HepG2 (cell line): ENCODE measurements around the gene OPN3. TPM values are rescaled to one million over a fixed set of nuclear protein-coding genes. Genes with fewer than 3 reads are reported as not detected.

ENCODE experiments used
- ARID5B ChIP-seq: IDR thresholded peaks from 2 replicates; pipeline ENCODE4 v1.4.0; 2020; ENCODE audit warnings: mild to moderate bottlenecking, missing genetic modification reagents
- ELF4 ChIP-seq: sonication (generic); formaldehyde crosslinking; IDR thresholded peaks from 2 replicates; pipeline ENCODE4 v1.5.0; 2020; ENCODE audit warnings: missing genetic modification reagents, mild to moderate bottlenecking, moderate library complexity, borderline replicate concordance
- KLF6 ChIP-seq: IDR thresholded peaks from 2 replicates; pipeline ENCODE4 v1.8.0; 2016; ENCODE audit warnings: missing biosample characterization, missing genetic modification reagents
- MEIS1 ChIP-seq: sonication (generic); formaldehyde crosslinking; IDR thresholded peaks from 2 replicates; pipeline ENCODE4 v1.9.0; 2021; ENCODE audit warnings: mild to moderate bottlenecking, missing genetic modification reagents, moderate library complexity, borderline replicate concordance
- POLR2A ChIP-seq, 2 experiments: IDR thresholded peaks; 2 replicates each; pipeline ENCODE4 v1.6.1; 2011; ENCODE audit warnings: low read depth in 2 of 2, low read length in 2 of 2, mild to moderate bottlenecking in 1 of 2, moderate library complexity in 1 of 2; ENCODE audit not compliant: insufficient read depth in 1 of 2
- POLR2AphosphoS2 ChIP-seq: IDR thresholded peaks from 2 replicates; pipeline ENCODE4 v1.6.1; 2011; ENCODE audit warnings: low read depth, low read length, improper control_type of control experiment
- TEAD3 ChIP-seq: optimal IDR thresholded peaks from 2 replicates; pipeline ENCODE3; 2016; ENCODE audit warnings: borderline replicate concordance
- ZC3H13 ChIP-seq: sonication (generic); formaldehyde crosslinking; IDR thresholded peaks from 2 replicates; pipeline ENCODE4 v1.8.1; 2023; ENCODE audit warnings: mild to moderate bottlenecking, missing genetic modification reagents, moderate library complexity
- ZNF232 ChIP-seq: sonication (generic); formaldehyde crosslinking; IDR thresholded peaks from 2 replicates; pipeline ENCODE4 v1.4.0; 2020; ENCODE audit warnings: missing genetic modification reagents, borderline replicate concordance
- ZNF598 ChIP-seq: sonication (generic); formaldehyde crosslinking; IDR thresholded peaks from 2 replicates; pipeline ENCODE4 v1.5.1; 2020; ENCODE audit warnings: mild to moderate bottlenecking, missing genetic modification reagents, borderline replicate concordance
- ZNF710 ChIP-seq: sonication (generic); formaldehyde crosslinking; IDR thresholded peaks from 2 replicates; pipeline ENCODE4 v1.5.0; 2020; ENCODE audit warnings: mild to moderate bottlenecking, missing genetic modification reagents, borderline replicate concordance
- polyA plus RNA-seq, 8 experiments: library from polyadenylated mRNA; depleted of rRNA in 3 of 8; stranded (reverse) in 7 of 8; unstranded in 1 of 8; fragments of >200 nt; fragmentation: Illumina TruSeq in 4 of 8; extraction: Trizol in 4 of 8; gene quantifications; 2 replicates each; pipeline versions ENCODE4 v1.2.1 to v1.2.3, GENCODE V29; 2011 to 2016; ENCODE audit warnings: low read depth in 4 of 8, missing spikeins in 1 of 8, mixed read lengths in 1 of 8; ENCODE audit not compliant: insufficient read depth in 1 of 8
- total RNA-seq, 5 experiments: library from RNA; depleted of rRNA; stranded (reverse); fragments of >200 nt; fragmentation: Illumina TruSeq; extraction: Trizol; gene quantifications; 2 replicates each; pipeline ENCODE4 v1.2.3, GENCODE V29; 2016; ENCODE audit warnings: low read depth in 1 of 5
- TF ChIP-seq, protein P1 (sequence below), 2 experiments: sonication (generic) in 1 of 2; formaldehyde crosslinking in 1 of 2; IDR thresholded peaks; 2 replicates each; pipeline versions ENCODE4 v1.6.1 to v1.9.0; 2014 to 2022; ENCODE audit warnings: antibody characterized with exemption in 1 of 2, borderline replicate concordance in 1 of 2, inconsistent platforms in 1 of 2, low read depth in 1 of 2, missing genetic modification reagents in 1 of 2
- TF ChIP-seq, protein P2 (sequence below): sonication (generic); formaldehyde crosslinking; IDR thresholded peaks from 2 replicates; pipeline ENCODE4 v1.4.0; 2020; ENCODE audit warnings: missing genetic modification reagents, borderline replicate concordance

The OPN3 gene
- total and polyA plus RNA-seq, 2 of the 13 experiments (the other 11 are each of a cell fraction or from before 2014, with no cell fraction given): 17.4 to 23.0 TPM

- TF ChIP-seq ARID5B (CRISPR knock-in tag) (peak; percentile 69), ELF4 (CRISPR knock-in tag) (no peak), ZNF232 (CRISPR knock-in tag) (no peak), MEIS1 (CRISPR knock-in tag) (0 out of 2 replicates have a peak, but pooled peaks have one; percentile 34), KLF6 (no peak), POLR2AphosphoS2 (no peak), ZC3H13 (CRISPR knock-in tag) (no peak), TEAD3 (CRISPR knock-in tag) (peak; percentile 75), ZNF598 (CRISPR knock-in tag) (no peak), ZNF710 (CRISPR knock-in tag) (no peak), POLR2A (IDR thresholded peaks at IDR 0.05; ENCODE audit: insufficient read depth in 1 of 2, low read depth in 2 of 2, low read length in 2 of 2) (no peak)
- TF ChIP-seq, protein P1, sequence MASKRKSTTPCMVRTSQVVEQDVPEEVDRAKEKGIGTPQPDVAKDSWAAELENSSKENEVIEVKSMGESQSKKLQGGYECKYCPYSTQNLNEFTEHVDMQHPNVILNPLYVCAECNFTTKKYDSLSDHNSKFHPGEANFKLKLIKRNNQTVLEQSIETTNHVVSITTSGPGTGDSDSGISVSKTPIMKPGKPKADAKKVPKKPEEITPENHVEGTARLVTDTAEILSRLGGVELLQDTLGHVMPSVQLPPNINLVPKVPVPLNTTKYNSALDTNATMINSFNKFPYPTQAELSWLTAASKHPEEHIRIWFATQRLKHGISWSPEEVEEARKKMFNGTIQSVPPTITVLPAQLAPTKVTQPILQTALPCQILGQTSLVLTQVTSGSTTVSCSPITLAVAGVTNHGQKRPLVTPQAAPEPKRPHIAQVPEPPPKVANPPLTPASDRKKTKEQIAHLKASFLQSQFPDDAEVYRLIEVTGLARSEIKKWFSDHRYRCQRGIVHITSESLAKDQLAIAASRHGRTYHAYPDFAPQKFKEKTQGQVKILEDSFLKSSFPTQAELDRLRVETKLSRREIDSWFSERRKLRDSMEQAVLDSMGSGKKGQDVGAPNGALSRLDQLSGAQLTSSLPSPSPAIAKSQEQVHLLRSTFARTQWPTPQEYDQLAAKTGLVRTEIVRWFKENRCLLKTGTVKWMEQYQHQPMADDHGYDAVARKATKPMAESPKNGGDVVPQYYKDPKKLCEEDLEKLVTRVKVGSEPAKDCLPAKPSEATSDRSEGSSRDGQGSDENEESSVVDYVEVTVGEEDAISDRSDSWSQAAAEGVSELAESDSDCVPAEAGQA (IDR thresholded peaks at IDR 0.05; ENCODE audit: low read depth): no peak
- TF ChIP-seq, protein P1 (CRISPR knock-in tag; IDR thresholded peaks at IDR 0.05; ENCODE audit: borderline replicate concordance): no peak
- TF ChIP-seq, protein P2, sequence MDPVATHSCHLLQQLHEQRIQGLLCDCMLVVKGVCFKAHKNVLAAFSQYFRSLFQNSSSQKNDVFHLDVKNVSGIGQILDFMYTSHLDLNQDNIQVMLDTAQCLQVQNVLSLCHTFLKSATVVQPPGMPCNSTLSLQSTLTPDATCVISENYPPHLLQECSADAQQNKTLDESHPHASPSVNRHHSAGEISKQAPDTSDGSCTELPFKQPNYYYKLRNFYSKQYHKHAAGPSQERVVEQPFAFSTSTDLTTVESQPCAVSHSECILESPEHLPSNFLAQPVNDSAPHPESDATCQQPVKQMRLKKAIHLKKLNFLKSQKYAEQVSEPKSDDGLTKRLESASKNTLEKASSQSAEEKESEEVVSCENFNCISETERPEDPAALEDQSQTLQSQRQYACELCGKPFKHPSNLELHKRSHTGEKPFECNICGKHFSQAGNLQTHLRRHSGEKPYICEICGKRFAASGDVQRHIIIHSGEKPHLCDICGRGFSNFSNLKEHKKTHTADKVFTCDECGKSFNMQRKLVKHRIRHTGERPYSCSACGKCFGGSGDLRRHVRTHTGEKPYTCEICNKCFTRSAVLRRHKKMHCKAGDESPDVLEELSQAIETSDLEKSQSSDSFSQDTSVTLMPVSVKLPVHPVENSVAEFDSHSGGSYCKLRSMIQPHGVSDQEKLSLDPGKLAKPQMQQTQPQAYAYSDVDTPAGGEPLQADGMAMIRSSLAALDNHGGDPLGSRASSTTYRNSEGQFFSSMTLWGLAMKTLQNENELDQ (CRISPR knock-in tag): no peak
Measured at GRCh38 chr1:241615043-241615974, 24.9 kb downstream of the OPN3 start (continued).
